ENCODE results near the gene MIER2.

Gene MIER2

GRCh38 chr19:291561-292280 lies 52.9 kb downstream of the MIER2 start:
- Histone ChIP-seq H3K9ac (ENCODE audit: low read length) (no peak overlapping the region), H3K4me1 (ENCODE audit: control insufficient read depth, insufficient read depth, low read length) (peaks cover 46% of the 10 kb centered on the region), H3K9me3 (ENCODE audit: control insufficient read depth, insufficient read depth, low read depth, low read length) (peaks cover 6% of the 10 kb centered on the region; the same call in 1 of the 2 replicates), H3K36me3 (ENCODE audit: control insufficient read depth, insufficient read depth, low read length) (peaks cover 9% of the 10 kb centered on the region), H3K4me3 (ENCODE audit: low read depth, low read length) (no peak overlapping the region), H3K27me3 (ENCODE audit: control insufficient read depth, insufficient read depth, low read length) (peaks cover 44% of the 10 kb centered on the region), H3K27ac (ENCODE audit: low read depth, low read length) (no peak overlapping the region)

- Histone ChIP-seq H3K36me3 (ENCODE audit: control insufficient read depth, insufficient read depth, low read length) (peaks cover 11% of the 10 kb centered on the region), H3K4me3 (ENCODE audit: low read depth, low read length) (peak within 1 kb of the TSS; percentile 58), H3K27ac (ENCODE audit: low read depth, low read length) (peak within 1 kb of the TSS; percentile 99), H3K9me3 (ENCODE audit: control insufficient read depth, insufficient read depth, low read depth, low read length) (peaks cover 6% of the 10 kb centered on the region; the same call in 1 of the 2 replicates), H3K27me3 (ENCODE audit: control insufficient read depth, insufficient read depth, low read length) (peaks cover 44% of the 10 kb centered on the region), H3K4me1 (ENCODE audit: control insufficient read depth, insufficient read depth, low read length) (peaks cover 42% of the 10 kb centered on the region), H3K9ac (ENCODE audit: low read length) (peak within 1 kb of the TSS; percentile 87)
These were observed 53.5 kb downstream of the MIER2 start, which contains the start of gene PLPP2 for GRCh38 chr19:291006-291521. PLPP2 (minus strand) TSS chr19:291403; CDS start chr19:291336, 67 bp downstream.

- H3K9me3 ChIP-seq (ENCODE audit: control insufficient read depth, insufficient read depth, low read depth, low read length): peaks cover 6% of the 10 kb centered on the region; the same call in 1 of the 2 replicates
- H3K36me3 ChIP-seq (ENCODE audit: control insufficient read depth, insufficient read depth, low read length): peaks cover 11% of the 10 kb centered on the region
- peak overlapping the region; percentile 58 for H3K4me3 ChIP-seq (ENCODE audit: low read depth, low read length)
- H3K4me1 ChIP-seq (ENCODE audit: control insufficient read depth, insufficient read depth, low read length): peaks cover 36% of the 10 kb centered on the region
- peak overlapping the region; percentile 99 for H3K27ac ChIP-seq (ENCODE audit: low read depth, low read length)
- peak overlapping the region; percentile 87 for H3K9ac ChIP-seq (ENCODE audit: low read length)
- H3K27me3 ChIP-seq (ENCODE audit: control insufficient read depth, insufficient read depth, low read length): peaks cover 44% of the 10 kb centered on the region
These were observed 54.1 kb downstream of the MIER2 start for GRCh38 chr19:290372-291005.

GRCh38 chr19:289651-290371 lies 54.8 kb downstream of the MIER2 start:
- H3K27me3 ChIP-seq (ENCODE audit: control insufficient read depth, insufficient read depth, low read length): peaks cover 42% of the 10 kb centered on the region
- peaks cover 32% of the 10 kb centered on the region for H3K4me1 ChIP-seq (ENCODE audit: control insufficient read depth, insufficient read depth, low read length)
- H3K27ac ChIP-seq (ENCODE audit: low read depth, low read length): peak overlapping the region; percentile 99
- H3K9ac ChIP-seq (ENCODE audit: low read length): peak overlapping the region; percentile 87
- H3K4me3 ChIP-seq (ENCODE audit: low read depth, low read length): peak overlapping the region; percentile 58
- peaks cover 12% of the 10 kb centered on the region for H3K36me3 ChIP-seq (ENCODE audit: control insufficient read depth, insufficient read depth, low read length)
- peaks cover 6% of the 10 kb centered on the region; the same call in 1 of the 2 replicates for H3K9me3 ChIP-seq (ENCODE audit: control insufficient read depth, insufficient read depth, low read depth, low read length)

- H3K4me1 ChIP-seq (ENCODE audit: control insufficient read depth, insufficient read depth, low read length): peaks cover 23% of the 10 kb centered on the region
- H3K4me3 ChIP-seq (ENCODE audit: low read depth, low read length): no peak overlapping the region
- peak overlapping the region; percentile 87 for H3K9ac ChIP-seq (ENCODE audit: low read length)
- H3K9me3 ChIP-seq (ENCODE audit: control insufficient read depth, insufficient read depth, low read depth, low read length): peaks cover 6% of the 10 kb centered on the region; the same call in 1 of the 2 replicates
- H3K36me3 ChIP-seq (ENCODE audit: control insufficient read depth, insufficient read depth, low read length): peaks cover 19% of the 10 kb centered on the region
- peaks cover 33% of the 10 kb centered on the region for H3K27me3 ChIP-seq (ENCODE audit: control insufficient read depth, insufficient read depth, low read length)
- peak overlapping the region; percentile 99 for H3K27ac ChIP-seq (ENCODE audit: low read depth, low read length)
These were observed 55.7 kb downstream of the MIER2 start for GRCh38 chr19:288911-289310.

GRCh38 chr19:287381-287871 lies 57.2 kb downstream of the MIER2 start:
- Histone ChIP-seq H3K36me3 (ENCODE audit: control insufficient read depth, insufficient read depth, low read length) (peaks cover 33% of the 10 kb centered on the region), H3K27ac (ENCODE audit: low read depth, low read length) (no peak overlapping the region), H3K9me3 (ENCODE audit: control insufficient read depth, insufficient read depth, low read depth, low read length) (peaks cover 3% of the 10 kb centered on the region; the same call in 1 of the 2 replicates), H3K27me3 (ENCODE audit: control insufficient read depth, insufficient read depth, low read length) (peaks cover 18% of the 10 kb centered on the region; the same call in 1 of the 2 replicates), H3K4me1 (ENCODE audit: control insufficient read depth, insufficient read depth, low read length) (peaks cover 21% of the 10 kb centered on the region), H3K9ac (ENCODE audit: low read length) (no peak overlapping the region), H3K4me3 (ENCODE audit: low read depth, low read length) (no peak overlapping the region)

- Histone ChIP-seq H3K4me3 (ENCODE audit: low read depth, low read length) (no peak overlapping the region), H3K27me3 (ENCODE audit: control insufficient read depth, insufficient read depth, low read length) (no peaks in the 10 kb centered on the region), H3K36me3 (ENCODE audit: control insufficient read depth, insufficient read depth, low read length) (peaks cover 58% of the 10 kb centered on the region), H3K9me3 (ENCODE audit: control insufficient read depth, insufficient read depth, low read depth, low read length) (no peaks in the 10 kb centered on the region), H3K4me1 (ENCODE audit: control insufficient read depth, insufficient read depth, low read length) (peaks cover 19% of the 10 kb centered on the region), H3K9ac (ENCODE audit: low read length) (no peak overlapping the region), H3K27ac (ENCODE audit: low read depth, low read length) (no peak overlapping the region)
These were observed 61.2 kb downstream of the MIER2 start for GRCh38 chr19:283395-283794.

GRCh38 chr19:282501-282900 lies 62.1 kb downstream of the MIER2 start:
- peaks cover 20% of the 10 kb centered on the region for H3K4me1 ChIP-seq (ENCODE audit: control insufficient read depth, insufficient read depth, low read length)
- no peaks in the 10 kb centered on the region for H3K9me3 ChIP-seq (ENCODE audit: control insufficient read depth, insufficient read depth, low read depth, low read length)
- H3K4me3 ChIP-seq (ENCODE audit: low read depth, low read length): no peak overlapping the region
- H3K36me3 ChIP-seq (ENCODE audit: control insufficient read depth, insufficient read depth, low read length): peaks cover 57% of the 10 kb centered on the region
- no peak overlapping the region for H3K9ac ChIP-seq (ENCODE audit: low read length)
- no peaks in the 10 kb centered on the region for H3K27me3 ChIP-seq (ENCODE audit: control insufficient read depth, insufficient read depth, low read length)
- no peak overlapping the region for H3K27ac ChIP-seq (ENCODE audit: low read depth, low read length)

- peaks cover 52% of the 10 kb centered on the region for H3K36me3 ChIP-seq (ENCODE audit: control insufficient read depth, insufficient read depth, low read length)
- no peaks in the 10 kb centered on the region for H3K27me3 ChIP-seq (ENCODE audit: control insufficient read depth, insufficient read depth, low read length)
- H3K4me3 ChIP-seq (ENCODE audit: low read depth, low read length): no peak overlapping the region
- no peak overlapping the region for H3K27ac ChIP-seq (ENCODE audit: low read depth, low read length)
- no peaks in the 10 kb centered on the region for H3K9me3 ChIP-seq (ENCODE audit: control insufficient read depth, insufficient read depth, low read depth, low read length)
- H3K4me1 ChIP-seq (ENCODE audit: control insufficient read depth, insufficient read depth, low read length): peaks cover 25% of the 10 kb centered on the region
- no peak overlapping the region for H3K9ac ChIP-seq (ENCODE audit: low read length)
These were observed 62.6 kb downstream of the MIER2 start for GRCh38 chr19:281992-282391.

- Histone ChIP-seq H3K36me3 (ENCODE audit: control insufficient read depth, insufficient read depth, low read length) (peaks cover 47% of the 10 kb centered on the region), H3K27me3 (ENCODE audit: control insufficient read depth, insufficient read depth, low read length) (no peaks in the 10 kb centered on the region; the same call in 1 of the 2 replicates), H3K9me3 (ENCODE audit: control insufficient read depth, insufficient read depth, low read depth, low read length) (no peaks in the 10 kb centered on the region), H3K4me3 (ENCODE audit: low read depth, low read length) (no peak overlapping the region), H3K9ac (ENCODE audit: low read length) (no peak overlapping the region), H3K27ac (ENCODE audit: low read depth, low read length) (no peak overlapping the region), H3K4me1 (ENCODE audit: control insufficient read depth, insufficient read depth, low read length) (peaks cover 26% of the 10 kb centered on the region)
These were observed 63.3 kb downstream of the MIER2 start for GRCh38 chr19:281156-281853.
